T-helper 1 cell treated with Interleukin-12 subunit alpha and Interleukin-12 subunit beta and Interleukin-4 antibody, amounts not matched to agents 30 ng/mL and 1 ng/mL, for 36 hours (primary cell): ENCODE results near the gene GPER1. TPM values are rescaled to one million over a fixed set of nuclear protein-coding genes. Genes with fewer than 3 reads are reported as not detected.

Experiments used
- intact Hi-C: fragments of 100-400 bp; cut with micrococcal nuclease; formaldehyde crosslinking; loops from one replicate; pipeline ENCODE4 v1.15.1; 2024
- total RNA-seq: library from RNA; stranded (reverse); gene quantifications from 2 replicates; pipeline ENCODE4 v1.2.3, GENCODE V29; 2022

GPER1 gene
- total RNA-seq, 1 donor from 2014 or later, result not detected

- intact Hi-C loops, result no loop called here
Observed at GRCh38 chr7:1085910-1086421, 1.9 kb upstream of the GPER1 start.

GRCh38 chr7:1086588-1087464 lies 1.1 kb upstream of the GPER1 start:
- intact Hi-C loops, result loop anchor here (1.0 kb wide), 3 partner anchors 51 to 89 kb away; a partner anchor contains a TSS

GRCh38 chr7:1087465-1087814 lies 473 bp upstream of the GPER1 start:
- intact Hi-C loops, result loop anchor here (1.0 kb wide), 3 partner anchors 51 to 89 kb away; a partner anchor contains a TSS

DNA sequence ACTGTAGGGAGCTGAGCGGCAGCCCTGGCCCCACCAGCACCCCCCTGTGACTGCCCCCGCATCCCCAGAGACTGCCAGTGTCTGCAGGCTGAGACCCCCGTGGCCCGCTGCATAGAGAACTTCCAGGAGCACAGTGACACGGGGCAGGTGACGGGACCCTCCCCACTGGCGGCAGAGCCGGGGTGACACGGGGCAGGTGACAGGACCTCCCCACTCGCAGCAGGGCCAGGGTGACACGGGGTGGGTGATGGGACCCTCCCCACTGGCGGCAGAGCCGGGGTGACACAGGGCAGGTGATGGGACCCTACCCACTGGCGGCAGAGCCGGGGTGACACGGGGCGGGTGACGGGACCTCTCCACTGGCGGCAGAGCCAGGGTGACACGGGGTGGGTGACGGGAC lies 2.3 kb downstream of the GPER1 start:
- intact Hi-C loops, result no loop called here

GRCh38 chr7:1090686-1091643 lies 3.1 kb downstream of the GPER1 start:
- intact Hi-C loops, result no loop called here

DNA sequence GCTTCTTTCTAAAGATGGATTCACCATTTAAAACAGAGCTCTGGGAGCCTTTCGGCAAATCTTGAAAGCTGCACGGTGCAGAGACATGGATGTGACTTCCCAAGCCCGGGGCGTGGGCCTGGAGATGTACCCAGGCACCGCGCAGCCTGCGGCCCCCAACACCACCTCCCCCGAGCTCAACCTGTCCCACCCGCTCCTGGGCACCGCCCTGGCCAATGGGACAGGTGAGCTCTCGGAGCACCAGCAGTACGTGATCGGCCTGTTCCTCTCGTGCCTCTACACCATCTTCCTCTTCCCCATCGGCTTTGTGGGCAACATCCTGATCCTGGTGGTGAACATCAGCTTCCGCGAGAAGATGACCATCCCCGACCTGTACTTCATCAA lies 3.7 kb downstream of the GPER1 start:
- intact Hi-C loops, result no loop called here

DNA sequence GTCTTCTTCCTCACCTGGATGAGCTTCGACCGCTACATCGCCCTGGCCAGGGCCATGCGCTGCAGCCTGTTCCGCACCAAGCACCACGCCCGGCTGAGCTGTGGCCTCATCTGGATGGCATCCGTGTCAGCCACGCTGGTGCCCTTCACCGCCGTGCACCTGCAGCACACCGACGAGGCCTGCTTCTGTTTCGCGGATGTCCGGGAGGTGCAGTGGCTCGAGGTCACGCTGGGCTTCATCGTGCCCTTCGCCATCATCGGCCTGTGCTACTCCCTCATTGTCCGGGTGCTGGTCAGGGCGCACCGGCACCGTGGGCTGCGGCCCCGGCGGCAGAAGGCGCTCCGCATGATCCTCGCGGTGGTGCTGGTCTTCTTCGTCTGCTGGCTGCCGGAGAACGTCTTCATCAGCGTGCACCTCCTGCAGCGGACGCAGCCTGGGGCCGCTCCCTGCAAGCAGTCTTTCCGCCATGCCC lies 4.3 kb downstream of the GPER1 start:
- intact Hi-C loops, result no loop called here

GRCh38 chr7:1092806-1093501 lies 5.0 kb downstream of the GPER1 start:
- intact Hi-C loops, result no loop called here

- intact Hi-C loops, result no loop called here
Observed at GRCh38 chr7:1093502-1093843, 5.6 kb downstream of the GPER1 start.

- intact Hi-C loops, result no loop called here
Observed at GRCh38 chr7:1093916-1094508, 6.1 kb downstream of the GPER1 start.

DNA sequence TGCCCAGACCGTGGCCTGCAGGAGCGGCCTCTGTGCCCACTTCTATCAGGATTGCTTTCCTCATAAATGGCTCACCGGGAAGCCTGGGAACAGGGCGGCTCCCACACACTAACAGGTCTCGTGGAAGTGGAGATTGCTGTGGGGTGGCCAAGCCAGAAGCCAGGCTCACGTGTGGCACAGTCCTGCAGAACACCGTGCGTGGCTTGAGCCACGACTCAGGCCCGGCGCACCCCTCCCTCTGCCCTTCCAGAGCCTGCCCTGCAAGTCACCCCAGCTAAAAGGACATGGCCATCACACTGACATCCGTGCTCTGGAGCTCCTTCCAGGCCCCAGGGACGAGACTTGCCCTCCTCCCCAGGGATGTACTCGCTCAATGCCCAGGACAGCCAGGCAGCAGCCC lies 7.0 kb downstream of the GPER1 start:
- intact Hi-C loops, result no loop called here

DNA sequence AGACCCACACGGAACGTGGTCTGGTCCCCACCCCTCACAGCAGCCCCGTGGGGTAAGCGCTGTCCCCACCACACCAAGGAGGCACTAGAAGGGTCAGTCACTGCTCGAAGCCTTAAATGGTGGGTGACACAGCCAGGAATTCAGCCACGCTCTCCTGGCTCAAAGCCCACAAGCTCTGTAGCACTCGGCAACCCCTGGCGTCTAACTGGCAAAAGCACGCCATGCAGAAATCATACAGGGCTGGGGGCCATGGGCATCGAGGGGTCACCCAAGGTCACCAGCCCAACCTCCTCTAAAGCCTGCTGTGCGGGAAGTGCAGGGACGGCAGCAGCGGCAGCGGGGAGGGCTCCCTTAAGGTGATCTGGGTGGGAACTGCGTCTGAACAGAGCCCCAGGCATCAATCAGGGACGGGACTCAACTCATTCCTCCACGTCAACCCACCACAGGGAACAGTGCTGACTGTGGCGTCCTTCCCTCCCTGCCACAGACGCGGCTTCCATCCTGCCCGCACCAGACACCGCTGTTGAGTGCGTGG lies 7.8 kb downstream of the GPER1 start:
- intact Hi-C loops, result no loop called here

GRCh38 chr7:1096156-1097119 lies 8.5 kb downstream of the GPER1 start:
- intact Hi-C loops, result no loop called here

GRCh38 chr7:1097120-1097504 lies 9.2 kb downstream of the GPER1 start:
- intact Hi-C loops, result no loop called here

DNA sequence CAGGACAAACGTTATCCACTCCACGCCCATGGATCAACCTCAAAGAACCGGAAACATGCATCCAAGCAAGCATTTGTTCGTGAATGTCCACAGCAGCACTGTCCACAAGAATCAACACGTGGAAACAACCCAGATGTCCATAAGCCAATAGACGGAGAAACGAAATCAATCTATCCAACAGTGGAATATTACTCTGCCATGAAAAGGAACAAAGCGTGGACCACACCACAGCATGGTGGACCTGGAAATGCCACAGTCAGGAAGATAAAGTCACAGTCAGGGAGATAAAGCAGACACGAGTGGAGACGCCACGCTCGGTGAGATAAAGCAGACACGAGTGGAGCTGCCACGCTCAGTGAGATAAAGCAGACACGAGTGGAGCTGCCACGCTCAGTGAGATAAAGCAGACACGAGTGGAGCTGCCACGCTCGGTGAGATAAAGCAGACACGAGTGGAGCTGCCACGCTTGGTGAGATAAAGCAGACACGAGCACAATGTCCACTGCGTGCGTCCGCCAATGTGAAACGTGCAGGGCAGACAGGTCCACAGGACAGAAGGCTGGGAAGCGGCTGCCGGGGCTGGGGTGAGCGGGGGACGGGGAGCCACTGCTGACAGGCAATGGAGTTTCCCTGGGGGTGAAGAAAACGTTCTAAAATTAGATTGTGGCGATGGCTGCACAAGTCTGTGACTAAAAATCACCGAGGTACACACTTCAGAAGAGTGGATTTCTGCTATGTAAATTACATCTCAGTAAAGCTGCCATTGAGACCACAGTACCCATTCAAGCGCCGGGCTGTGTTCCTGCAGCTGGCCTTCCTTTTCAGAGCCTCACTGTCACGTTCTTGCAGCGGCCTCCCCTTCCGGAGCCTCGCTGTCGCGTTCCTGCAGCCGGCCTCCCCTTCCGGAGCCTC lies 10.6 kb downstream of the GPER1 start:
- intact Hi-C loops, result no loop called here

GRCh38 chr7:1099154-1099542 lies 11.2 kb downstream of the GPER1 start:
- intact Hi-C loops, result no loop called here

GRCh38 chr7:1099637-1100036 lies 11.7 kb downstream of the GPER1 start:
- intact Hi-C loops, result no loop called here

DNA sequence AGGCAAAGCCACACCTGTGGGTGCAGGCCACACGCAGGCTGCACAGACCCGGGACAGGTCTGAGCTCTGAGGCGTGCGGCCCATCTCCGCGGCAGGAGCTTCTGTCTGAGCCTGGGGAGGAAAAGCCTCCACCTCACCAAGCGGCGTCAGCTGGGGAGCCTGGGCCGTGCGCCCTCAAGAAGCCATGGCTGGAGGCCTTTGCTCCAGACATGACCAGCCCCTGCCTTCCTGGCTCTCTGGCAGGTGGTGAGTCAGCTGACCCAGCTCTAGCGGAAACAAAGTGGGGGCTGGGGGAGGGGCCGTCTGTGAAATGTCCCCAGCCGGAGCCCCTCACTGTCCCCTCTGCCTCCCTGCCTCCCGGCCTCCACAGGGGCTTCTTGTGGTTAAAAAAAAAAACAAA lies 12.5 kb downstream of the GPER1 start:
- intact Hi-C loops, result no loop called here
